Endothelial cell of umbilical vein (primary cell): ENCODE results near the gene LRRC8D. TPM values are rescaled to one million over a fixed set of nuclear protein-coding genes. Genes with fewer than 3 reads are reported as not detected.

ENCODE experiments used
- BruUV-seq: library from RNA; stranded (reverse); fragments of 400-500 nt; replicated peaks from 2 replicates; lab custom pipeline; 2021; lab: Mats Ljungman, UMichigan
- CTCF ChIA-PET: fragments of 300-600, 350-600 bp; sonication (Branson Sonifier 250); formaldehyde crosslinking; loops from one replicate; lab custom pipeline; 2021; ENCODE audit warnings: antibody characterized with exemption, inconsistent platforms; lab: Charles Lee
- POLR2A ChIA-PET: fragments of 300-600, 350-600 bp; sonication (Branson Sonifier 250); formaldehyde crosslinking; loops from one replicate; lab custom pipeline; 2021; ENCODE audit warnings: antibody characterized with exemption, inconsistent platforms; lab: Charles Lee
- DNase-seq: peaks from one replicate; pipeline ENCODE4 v3.0.0-alpha.2; 2011; ENCODE audit warnings: low read depth, low spot score
- FAIRE-seq: peaks from 2 replicates; lab custom pipeline; 2011; peaks lifted over from hg19 to GRCh38; lab: Jason Lieb, UNC
- H2AFZ ChIP-seq: 2 replicates; pipeline ENCODE4 v1.6.0; 2012; ENCODE audit warnings: low read depth, low read length, control low read depth, inconsistent platforms
- H3K27ac ChIP-seq: 2 replicates; pipeline ENCODE4 v1.5.1; 2011; ENCODE audit warnings: low read depth, mild to moderate bottlenecking, control low read depth, low read length, moderate library complexity; ENCODE audit not compliant: insufficient read depth
- H3K27me3 ChIP-seq, 2 experiments: 2 replicates each; pipeline versions ENCODE4 v1.6.0 to v1.6.1; 2011; ENCODE audit warnings: low read length in 2 of 2, mixed read lengths in 1 of 2; ENCODE audit not compliant: control insufficient read depth in 2 of 2, insufficient read depth in 2 of 2
- H3K36me3 ChIP-seq, 2 experiments: 2 replicates in 1 of 2; 3 replicates in 1 of 2; pipeline ENCODE4 v1.5.1; 2011; ENCODE audit warnings: low read length in 2 of 2, mild to moderate bottlenecking in 1 of 2, moderate library complexity in 1 of 2; ENCODE audit not compliant: control insufficient read depth in 2 of 2, insufficient read depth in 2 of 2; ENCODE audit errors: extremely low read depth in 1 of 2
- H3K4me1 ChIP-seq: 3 replicates; pipeline ENCODE4 v1.5.1; 2011; ENCODE audit warnings: mild to moderate bottlenecking, low read length; ENCODE audit not compliant: control insufficient read depth, insufficient read depth; ENCODE audit errors: extremely low read depth
- H3K4me2 ChIP-seq: 2 replicates; pipeline ENCODE4 v1.6.1; 2011; ENCODE audit warnings: low read length, control low read depth, mixed read lengths; ENCODE audit not compliant: insufficient read depth
- H3K4me3 ChIP-seq, 3 experiments: fragments of 200-600 bp in 1 of 3; sonication (generic), shearing (Covaris generic) in 1 of 3; replicated peaks in 1 of 3; 2 replicates each; pipeline ENCODE4 v1.5.1; 2011 to 2016; ENCODE audit warnings: control low read depth in 3 of 3, low read length in 3 of 3, mild to moderate bottlenecking in 2 of 3, inconsistent platforms in 1 of 3, low read depth in 1 of 3, moderate library complexity in 1 of 3; ENCODE audit not compliant: insufficient read depth in 1 of 3
- H3K79me2 ChIP-seq: 2 replicates; pipeline ENCODE4 v1.6.0; 2012; ENCODE audit warnings: low read length, inconsistent platforms; ENCODE audit not compliant: control insufficient read depth, insufficient read depth
- H3K9ac ChIP-seq: replicated peaks from 2 replicates; pipeline ENCODE3; 2011; ENCODE audit warnings: low read length, control low read depth; ENCODE audit not compliant: insufficient read depth; ENCODE audit errors: extremely low read depth
- H3K9me1 ChIP-seq: replicated peaks from 3 replicates; pipeline ENCODE4 v1.6.0; 2011; ENCODE audit warnings: mild to moderate bottlenecking, low read length; ENCODE audit not compliant: control insufficient read depth, insufficient read depth; ENCODE audit errors: extremely low read depth
- H3K9me3 ChIP-seq: replicated peaks from 2 replicates; pipeline ENCODE4 v1.5.1; 2012; ENCODE audit warnings: low read length, inconsistent platforms; ENCODE audit not compliant: control insufficient read depth, insufficient read depth
- H4K20me1 ChIP-seq: replicated peaks from 2 replicates; pipeline ENCODE3; 2011; ENCODE audit warnings: mild to moderate bottlenecking, low read length; ENCODE audit not compliant: control insufficient read depth, insufficient read depth; ENCODE audit errors: extremely low read depth
- EZH2 ChIP-seq: IDR thresholded peaks from 2 replicates; pipeline ENCODE4 v1.6.1; 2012; ENCODE audit warnings: borderline replicate concordance, low read depth, mild to moderate bottlenecking, moderate library complexity, low read length, inconsistent platforms; ENCODE audit not compliant: severe bottlenecking
- FOS ChIP-seq: IDR thresholded peaks from 2 replicates; pipeline ENCODE4 v1.6.1; 2011; ENCODE audit warnings: mild to moderate bottlenecking, low read length, moderate library complexity, borderline replicate concordance; ENCODE audit not compliant: insufficient read depth
- GATA2 ChIP-seq: IDR thresholded peaks from 2 replicates; pipeline ENCODE4 v1.7.0; 2011; ENCODE audit warnings: low read depth, mild to moderate bottlenecking, moderate library complexity, mixed read lengths, low read length; ENCODE audit not compliant: insufficient read length, insufficient read depth
- JUN ChIP-seq: IDR thresholded peaks from 2 replicates; pipeline ENCODE4 v1.6.1; 2011; ENCODE audit warnings: borderline replicate concordance, low read depth; ENCODE audit not compliant: insufficient read length, insufficient read depth
- MYC ChIP-seq: IDR thresholded peaks from one replicate; pipeline ENCODE4 v1.6.1; 2011; ENCODE audit warnings: mild to moderate bottlenecking, low read depth, low read length
- POLR2A ChIP-seq: IDR thresholded peaks from 2 replicates; pipeline ENCODE4 v1.6.1; 2012; ENCODE audit warnings: low read depth, mild to moderate bottlenecking, control low read depth, low read length
- POLR2AphosphoS5 ChIP-seq: IDR thresholded peaks from 2 replicates; pipeline ENCODE4 v1.6.1; 2012; ENCODE audit warnings: low read depth, mild to moderate bottlenecking, control low read depth, low read length, moderate library complexity; ENCODE audit not compliant: insufficient read depth
- dilution Hi-C: fragments of 300-500 bp; cut with MboI; formaldehyde crosslinking; loops from one replicate; pipeline ENCODE4 v1.15.0; 2019; ENCODE audit warnings: low sequenced_read_pairs; ENCODE audit not compliant: extremely low pct_ligation_motif_present
- intact Hi-C: fragments of 100-400 bp; cut with micrococcal nuclease; formaldehyde crosslinking; loops from one replicate; pipeline ENCODE4 v1.10.0; 2022
- polyA plus RNA-seq, 4 experiments: library from polyadenylated mRNA; depleted of rRNA in 3 of 4; stranded (reverse) in 3 of 4; unstranded in 1 of 4; fragments of >200 nt; gene quantifications; 2 replicates each; pipeline versions ENCODE4 v1.2.1 to v1.2.3, GENCODE V29; 2011 to 2012; ENCODE audit warnings: missing spikeins in 1 of 4
- total RNA-seq: library from RNA; stranded (reverse); gene quantifications from 2 replicates; pipeline ENCODE4 v1.2.3, GENCODE V29; 2021
- TF ChIP-seq, protein P1 (sequence below): IDR thresholded peaks from 2 replicates; pipeline ENCODE4 v1.6.1; 2011; ENCODE audit not compliant: insufficient read depth, insufficient read length
- TF ChIP-seq, protein P2 (sequence below), 2 donors: IDR thresholded peaks; 1 replicate in 1 of 2; 2 replicates in 1 of 2; pipeline ENCODE4 v1.5.1; 2011; ENCODE audit warnings: low read length in 2 of 2, mild to moderate bottlenecking in 2 of 2, moderate library complexity in 2 of 2, control low read depth in 1 of 2, inconsistent platforms in 1 of 2, low read depth in 1 of 2; ENCODE audit not compliant: insufficient read depth in 1 of 2; ENCODE audit errors: extremely low read depth in 1 of 2

The LRRC8D gene
- total and polyA plus RNA-seq, 2 donors (not counting 3 experiments of a cell fraction or from before 2014, with no cell fraction given) = 31.9 to 37.7 TPM

DNA sequence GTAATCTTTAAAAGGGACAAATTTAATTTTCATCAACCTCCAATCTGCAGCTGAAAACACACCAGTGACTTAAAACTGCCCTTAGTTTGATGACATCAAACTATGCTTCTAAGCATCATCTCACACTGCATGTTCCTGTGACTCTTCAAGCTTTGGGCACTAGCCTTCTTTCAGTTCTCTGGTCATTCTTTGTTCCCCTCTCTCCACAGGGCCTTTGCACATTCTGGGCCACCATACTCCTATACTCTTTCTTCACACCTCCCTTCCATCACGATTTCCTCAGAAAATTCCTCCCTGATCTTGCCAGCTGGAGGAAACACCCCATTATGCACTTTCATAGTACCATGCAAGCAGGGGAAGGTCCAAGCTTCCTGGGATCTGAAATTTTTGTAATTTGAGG lies 96.5 kb downstream of the LRRC8D start:
- Histone ChIP-seq H3K9ac (no peak overlapping the region), H3K4me3 (no peak overlapping the region), H3K27ac (no peak overlapping the region), H3K4me1 (no peaks in the 10 kb centered on the region), H3K27me3 (no peaks in the 10 kb centered on the region), H3K79me2 (no peaks in the 10 kb centered on the region), H2AFZ (no peak overlapping the region), H3K36me3 (no peaks in the 10 kb centered on the region), H3K4me2 (no peak overlapping the region), H4K20me1 (no peaks in the 10 kb centered on the region), H3K9me3 (no peaks in the 10 kb centered on the region), H3K9me1 (no peaks in the 10 kb centered on the region)
- no peak for TF ChIP-seq FOS
- TF ChIP-seq POLR2AphosphoS5 = no peak
- no peak for TF ChIP-seq EZH2
- no peak for TF ChIP-seq GATA2
- TF ChIP-seq, protein P1, sequence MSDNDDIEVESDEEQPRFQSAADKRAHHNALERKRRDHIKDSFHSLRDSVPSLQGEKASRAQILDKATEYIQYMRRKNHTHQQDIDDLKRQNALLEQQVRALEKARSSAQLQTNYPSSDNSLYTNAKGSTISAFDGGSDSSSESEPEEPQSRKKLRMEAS = no peak
- TF ChIP-seq, protein P2, sequence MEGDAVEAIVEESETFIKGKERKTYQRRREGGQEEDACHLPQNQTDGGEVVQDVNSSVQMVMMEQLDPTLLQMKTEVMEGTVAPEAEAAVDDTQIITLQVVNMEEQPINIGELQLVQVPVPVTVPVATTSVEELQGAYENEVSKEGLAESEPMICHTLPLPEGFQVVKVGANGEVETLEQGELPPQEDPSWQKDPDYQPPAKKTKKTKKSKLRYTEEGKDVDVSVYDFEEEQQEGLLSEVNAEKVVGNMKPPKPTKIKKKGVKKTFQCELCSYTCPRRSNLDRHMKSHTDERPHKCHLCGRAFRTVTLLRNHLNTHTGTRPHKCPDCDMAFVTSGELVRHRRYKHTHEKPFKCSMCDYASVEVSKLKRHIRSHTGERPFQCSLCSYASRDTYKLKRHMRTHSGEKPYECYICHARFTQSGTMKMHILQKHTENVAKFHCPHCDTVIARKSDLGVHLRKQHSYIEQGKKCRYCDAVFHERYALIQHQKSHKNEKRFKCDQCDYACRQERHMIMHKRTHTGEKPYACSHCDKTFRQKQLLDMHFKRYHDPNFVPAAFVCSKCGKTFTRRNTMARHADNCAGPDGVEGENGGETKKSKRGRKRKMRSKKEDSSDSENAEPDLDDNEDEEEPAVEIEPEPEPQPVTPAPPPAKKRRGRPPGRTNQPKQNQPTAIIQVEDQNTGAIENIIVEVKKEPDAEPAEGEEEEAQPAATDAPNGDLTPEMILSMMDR (IDR thresholded peaks at IDR 0.05; ENCODE audit: extremely low read depth in 1 of 2, insufficient read depth in 1 of 2, low read depth in 1 of 2, low read length in 2 of 2) = no peak
- TF ChIP-seq JUN = no peak
- no peak for TF ChIP-seq MYC
- no peak for TF ChIP-seq POLR2A
- dilution Hi-C loops = no loop called here
- ChIA-PET CTCF (interaction anchor here (1.1 to 2.3 kb wide), 3 partner anchors 10 to 74 kb away, joined by 3 to 9 read pairs (median 5); no protein-coding TSS in a partner anchor), POLR2A (no interaction called here)
- intact Hi-C loops = no loop called here
- no peak for DNase-seq
- BruUV-seq = no TSS peak
- FAIRE-seq = no peak
